SIG-M5 (cell line): ENCODE measurements around the gene IFT52.

Experiments
- DNase-seq: peaks from one replicate; lab custom pipeline; 2025; lab: John Stamatoyannopoulos, UW

IFT52 gene

DNA sequence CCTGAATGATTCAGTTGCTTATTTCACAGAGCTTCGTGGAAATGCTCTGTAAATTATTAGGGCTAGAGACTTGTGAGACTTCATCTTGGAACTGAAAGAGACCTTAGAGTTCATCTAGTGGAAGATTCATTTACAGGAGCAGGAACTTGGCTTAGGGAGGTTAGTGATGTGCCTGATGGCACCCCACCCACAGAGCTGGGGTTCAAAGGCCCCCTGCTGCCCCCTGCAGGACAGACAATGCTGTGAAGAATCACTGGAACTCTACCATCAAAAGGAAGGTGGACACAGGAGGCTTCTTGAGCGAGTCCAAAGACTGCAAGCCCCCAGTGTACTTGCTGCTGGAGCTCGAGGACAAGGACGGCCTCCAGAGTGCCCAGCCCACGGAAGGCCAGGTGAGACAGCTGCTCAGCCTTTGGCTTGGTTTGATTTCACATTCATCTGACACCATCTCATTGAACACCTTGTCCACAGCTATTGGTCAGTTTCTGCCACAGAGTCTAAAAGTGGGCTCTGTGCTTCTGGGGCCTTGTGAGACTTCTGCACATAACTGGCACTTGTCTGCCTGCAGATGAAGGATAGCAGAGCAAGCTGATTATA is 101.3 kb downstream of the IFT52 start:
- no peak for DNase-seq

DNA sequence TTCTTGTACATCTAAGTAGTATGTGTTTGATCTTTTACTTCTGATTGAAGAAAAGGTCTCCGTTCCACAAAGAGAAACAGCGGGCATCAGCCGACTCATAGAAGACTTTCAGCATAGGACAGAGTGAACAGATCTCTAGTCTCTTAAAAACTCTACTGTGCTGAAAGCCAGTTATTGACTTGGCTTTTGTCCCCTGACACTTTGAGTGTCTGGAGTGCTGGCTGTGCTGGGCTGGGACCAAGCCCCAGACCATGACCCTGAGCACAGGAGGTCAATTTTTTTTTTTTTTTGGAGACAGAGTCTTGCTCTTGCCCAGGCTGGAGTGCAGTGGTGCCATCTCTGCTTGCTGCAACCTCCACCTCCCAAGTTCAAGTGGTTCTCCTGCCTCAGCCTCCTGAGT is 104.0 kb downstream of the IFT52 start:
- DNase-seq = no peak

DNA sequence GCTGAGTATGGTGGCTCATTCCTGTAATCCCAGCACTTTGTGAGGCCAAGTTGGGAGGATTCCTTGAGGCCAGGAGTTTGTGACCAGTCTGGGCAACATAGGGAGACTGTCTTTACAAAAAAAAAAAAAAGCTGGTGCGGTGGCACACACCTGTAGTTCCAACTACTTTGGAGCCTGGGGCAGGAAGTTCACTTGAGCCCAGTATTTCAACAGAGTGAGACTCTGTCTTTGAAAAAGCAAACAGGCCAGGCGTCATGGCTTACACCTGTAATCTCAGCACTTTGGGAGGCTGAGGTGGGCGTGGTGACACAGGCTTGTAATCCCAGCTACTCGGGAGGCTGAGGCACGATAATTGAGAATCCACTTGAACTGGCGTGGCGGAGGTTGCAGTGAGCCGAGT is 104.8 kb downstream of the IFT52 start:
- DNase-seq = no peak
